Measurements from ENCODE around the gene MLEC.

DNA sequence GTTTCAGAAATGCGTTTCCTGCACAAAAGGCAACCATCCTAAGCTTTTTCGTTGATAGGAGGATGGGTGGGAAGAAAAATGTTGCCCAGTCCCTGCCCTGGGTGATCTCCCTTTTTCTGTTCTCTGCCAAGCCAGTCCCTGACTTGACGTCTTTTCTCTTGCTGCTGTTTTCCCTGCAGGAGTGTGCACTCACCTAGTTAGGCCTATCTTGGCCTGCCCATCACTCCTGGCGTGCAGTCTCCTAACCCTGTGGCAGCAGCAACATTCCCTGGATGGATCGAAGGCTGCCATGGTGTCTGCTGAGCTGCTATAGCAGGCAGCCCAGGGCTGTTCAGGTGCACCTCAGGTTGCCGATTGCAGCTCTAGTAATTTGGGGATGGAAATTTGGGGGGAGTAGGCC, 24.5 kb downstream of the MLEC start:
- TF ChIP-seq, protein P1, sequence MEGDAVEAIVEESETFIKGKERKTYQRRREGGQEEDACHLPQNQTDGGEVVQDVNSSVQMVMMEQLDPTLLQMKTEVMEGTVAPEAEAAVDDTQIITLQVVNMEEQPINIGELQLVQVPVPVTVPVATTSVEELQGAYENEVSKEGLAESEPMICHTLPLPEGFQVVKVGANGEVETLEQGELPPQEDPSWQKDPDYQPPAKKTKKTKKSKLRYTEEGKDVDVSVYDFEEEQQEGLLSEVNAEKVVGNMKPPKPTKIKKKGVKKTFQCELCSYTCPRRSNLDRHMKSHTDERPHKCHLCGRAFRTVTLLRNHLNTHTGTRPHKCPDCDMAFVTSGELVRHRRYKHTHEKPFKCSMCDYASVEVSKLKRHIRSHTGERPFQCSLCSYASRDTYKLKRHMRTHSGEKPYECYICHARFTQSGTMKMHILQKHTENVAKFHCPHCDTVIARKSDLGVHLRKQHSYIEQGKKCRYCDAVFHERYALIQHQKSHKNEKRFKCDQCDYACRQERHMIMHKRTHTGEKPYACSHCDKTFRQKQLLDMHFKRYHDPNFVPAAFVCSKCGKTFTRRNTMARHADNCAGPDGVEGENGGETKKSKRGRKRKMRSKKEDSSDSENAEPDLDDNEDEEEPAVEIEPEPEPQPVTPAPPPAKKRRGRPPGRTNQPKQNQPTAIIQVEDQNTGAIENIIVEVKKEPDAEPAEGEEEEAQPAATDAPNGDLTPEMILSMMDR (IDR thresholded peaks at IDR 0.05): no peak
- TF ChIP-seq ZFX (IDR thresholded peaks at IDR 0.05; ENCODE audit: borderline replicate concordance): no peak

All from 22Rv1 (cell line).